Measurements from ENCODE around the gene SLC35B2.

SLC35B2 gene

GRCh38 chr6:44289726-44290260, 32.5 kb upstream of the SLC35B2 start:
- Histone ChIP-seq H3K9me3 (replicated peaks; ENCODE audit: insufficient read depth, low read length) (no peaks in the 10 kb centered on the region), H3K79me2 (ENCODE audit: low read length) (no peaks in the 10 kb centered on the region), H3K4me1 (ENCODE audit: low read length) (no peaks in the 10 kb centered on the region), H3K9me2 (replicated peaks; ENCODE audit: insufficient read depth, low read length) (no peaks in the 10 kb centered on the region), H4K20me1 (ENCODE audit: insufficient read depth, low read length) (no peaks in the 10 kb centered on the region), H3K27ac (ENCODE audit: low read length) (no peak overlapping the region), H3K36me3 (replicated peaks; ENCODE audit: insufficient read depth, low read length) (no peaks in the 10 kb centered on the region), H2AFZ (ENCODE audit: low read length) (no peak overlapping the region), H3K4me2 (ENCODE audit: low read depth, low read length) (no peak overlapping the region), H3K9ac (ENCODE audit: low read length) (no peak overlapping the region), H3K4me3 (ENCODE audit: low read length) (no peak overlapping the region), H3K27me3 (replicated peaks; ENCODE audit: insufficient read depth, low read length) (peaks cover 78% of the 10 kb centered on the region), H3F3A (ENCODE audit: insufficient read depth, low read length) (no peaks in the 10 kb centered on the region)
- TF ChIP-seq CTCF (IDR thresholded peaks at IDR 0.05; ENCODE audit: low read length): no peak
- TF ChIP-seq EZH2 (optimal IDR thresholded peaks at IDR 0.05; ENCODE audit: low read depth, low read length): no peak
- no peak for TF ChIP-seq EZH2phosphoT487 (IDR thresholded peaks at IDR 0.05; ENCODE audit: low read length)
- no peak for DNase-seq

- TF ChIP-seq CTCF (IDR thresholded peaks at IDR 0.05; ENCODE audit: low read length) (peak; percentile 8; the same call in 1 of the 2 replicates), EZH2 (optimal IDR thresholded peaks at IDR 0.05; ENCODE audit: low read depth, low read length) (no peak)
- Histone ChIP-seq H3K9me2 (replicated peaks; ENCODE audit: insufficient read depth, low read length) (no peaks in the 10 kb centered on the region), H3K36me3 (replicated peaks; ENCODE audit: insufficient read depth, low read length) (no peaks in the 10 kb centered on the region), H3K4me2 (ENCODE audit: low read depth, low read length) (no peak overlapping the region), H3F3A (ENCODE audit: insufficient read depth, low read length) (no peaks in the 10 kb centered on the region), H3K9ac (ENCODE audit: low read length) (no peak overlapping the region), H3K27me3 (replicated peaks; ENCODE audit: insufficient read depth, low read length) (peaks cover 88% of the 10 kb centered on the region), H3K27ac (ENCODE audit: low read length) (no peak overlapping the region), H3K79me2 (ENCODE audit: low read length) (no peaks in the 10 kb centered on the region), H3K4me3 (ENCODE audit: low read length) (no peak overlapping the region), H3K4me1 (ENCODE audit: low read length) (no peaks in the 10 kb centered on the region), H4K20me1 (ENCODE audit: insufficient read depth, low read length) (no peaks in the 10 kb centered on the region), H3K9me3 (replicated peaks; ENCODE audit: insufficient read depth, low read length) (no peaks in the 10 kb centered on the region), H2AFZ (ENCODE audit: low read length) (no peak overlapping the region)
- no peak for DNase-seq
These were observed 29.4 kb upstream of the SLC35B2 start for GRCh38 chr6:44286747-44287146.

- Histone ChIP-seq H3K36me3 (replicated peaks; ENCODE audit: insufficient read depth, low read length) (no peaks in the 10 kb centered on the region), H3K27me3 (replicated peaks; ENCODE audit: insufficient read depth, low read length) (peaks cover 88% of the 10 kb centered on the region), H3K9ac (ENCODE audit: low read length) (no peak overlapping the region), H3K4me2 (ENCODE audit: low read depth, low read length) (no peak overlapping the region), H3K4me3 (ENCODE audit: low read length) (no peak overlapping the region), H3K4me1 (ENCODE audit: low read length) (no peaks in the 10 kb centered on the region), H3K79me2 (ENCODE audit: low read length) (no peaks in the 10 kb centered on the region), H2AFZ (ENCODE audit: low read length) (no peak overlapping the region), H3F3A (ENCODE audit: insufficient read depth, low read length) (no peaks in the 10 kb centered on the region), H4K20me1 (ENCODE audit: insufficient read depth, low read length) (no peaks in the 10 kb centered on the region), H3K9me3 (replicated peaks; ENCODE audit: insufficient read depth, low read length) (no peaks in the 10 kb centered on the region), H3K9me2 (replicated peaks; ENCODE audit: insufficient read depth, low read length) (no peaks in the 10 kb centered on the region), H3K27ac (ENCODE audit: low read length) (no peak overlapping the region)
- no peak for DNase-seq
- TF ChIP-seq CTCF (IDR thresholded peaks at IDR 0.05; ENCODE audit: low read length): no peak
- TF ChIP-seq EZH2phosphoT487 (IDR thresholded peaks at IDR 0.05; ENCODE audit: low read length): no peak
- TF ChIP-seq EZH2 (optimal IDR thresholded peaks at IDR 0.05; ENCODE audit: low read depth, low read length): no peak
These were observed 28.9 kb upstream of the SLC35B2 start for GRCh38 chr6:44286285-44286565.
